ENCODE results near the gene ASAH2B. TPM values are rescaled to one million over a fixed set of nuclear protein-coding genes. Genes with fewer than 3 reads are reported as not detected.
"Not testable (repeated sequence)": the region's sequence is repeated elsewhere in the genome, so short reads cannot be mapped to it uniquely, and the experiment has no call there.

ASAH2B gene
- total RNA-seq, 1 donor from 2014 or later, result 3.8 TPM

DNA sequence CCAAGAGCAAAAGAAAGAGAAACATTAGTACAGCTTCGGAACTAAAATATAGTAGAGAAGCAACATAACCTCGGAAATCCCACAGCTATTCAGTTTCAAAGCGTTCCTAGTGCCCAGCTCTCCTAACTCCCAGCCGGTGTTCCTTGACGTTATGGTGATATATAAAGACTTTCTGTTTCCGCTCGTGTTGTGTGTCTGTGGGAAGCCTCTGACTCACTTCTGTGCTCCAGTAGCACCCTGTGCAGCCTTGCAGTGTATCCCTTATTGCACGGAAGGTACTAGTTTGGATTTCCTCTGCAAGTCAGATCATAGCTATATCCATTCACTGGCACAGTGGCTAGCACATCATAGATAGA, 535 bp downstream of the ASAH2B start:
- H3K4me3 Mint-ChIP-seq (ENCODE audit: unreplicated experiment), result peak overlapping the region; percentile 86
- peaks cover 10% of the 10 kb centered on the region for H3K4me1 Mint-ChIP-seq (ENCODE audit: unreplicated experiment)
- H3K9me3 Mint-ChIP-seq (ENCODE audit: unreplicated experiment), result no peaks in the 10 kb centered on the region
- H3K27me3 Mint-ChIP-seq (ENCODE audit: unreplicated experiment), result peaks cover 21% of the 10 kb centered on the region
- peak overlapping the region; percentile 97 for H3K27ac Mint-ChIP-seq (ENCODE audit: unreplicated experiment)
- TF ChIP-seq, protein P1, sequence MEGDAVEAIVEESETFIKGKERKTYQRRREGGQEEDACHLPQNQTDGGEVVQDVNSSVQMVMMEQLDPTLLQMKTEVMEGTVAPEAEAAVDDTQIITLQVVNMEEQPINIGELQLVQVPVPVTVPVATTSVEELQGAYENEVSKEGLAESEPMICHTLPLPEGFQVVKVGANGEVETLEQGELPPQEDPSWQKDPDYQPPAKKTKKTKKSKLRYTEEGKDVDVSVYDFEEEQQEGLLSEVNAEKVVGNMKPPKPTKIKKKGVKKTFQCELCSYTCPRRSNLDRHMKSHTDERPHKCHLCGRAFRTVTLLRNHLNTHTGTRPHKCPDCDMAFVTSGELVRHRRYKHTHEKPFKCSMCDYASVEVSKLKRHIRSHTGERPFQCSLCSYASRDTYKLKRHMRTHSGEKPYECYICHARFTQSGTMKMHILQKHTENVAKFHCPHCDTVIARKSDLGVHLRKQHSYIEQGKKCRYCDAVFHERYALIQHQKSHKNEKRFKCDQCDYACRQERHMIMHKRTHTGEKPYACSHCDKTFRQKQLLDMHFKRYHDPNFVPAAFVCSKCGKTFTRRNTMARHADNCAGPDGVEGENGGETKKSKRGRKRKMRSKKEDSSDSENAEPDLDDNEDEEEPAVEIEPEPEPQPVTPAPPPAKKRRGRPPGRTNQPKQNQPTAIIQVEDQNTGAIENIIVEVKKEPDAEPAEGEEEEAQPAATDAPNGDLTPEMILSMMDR (IDR thresholded peaks at IDR 0.05), result no peak
- DNase-seq (ENCODE audit: extremely low spot score, unreplicated experiment), result no peak
- no peaks in the 10 kb centered on the region for H3K36me3 Mint-ChIP-seq (ENCODE audit: unreplicated experiment)

- H3K27ac Mint-ChIP-seq (ENCODE audit: unreplicated experiment), result not testable (repeated sequence)
Observed at GRCh38 chr10:50742820-50743219, 3.1 kb downstream of the ASAH2B start.

DNA sequence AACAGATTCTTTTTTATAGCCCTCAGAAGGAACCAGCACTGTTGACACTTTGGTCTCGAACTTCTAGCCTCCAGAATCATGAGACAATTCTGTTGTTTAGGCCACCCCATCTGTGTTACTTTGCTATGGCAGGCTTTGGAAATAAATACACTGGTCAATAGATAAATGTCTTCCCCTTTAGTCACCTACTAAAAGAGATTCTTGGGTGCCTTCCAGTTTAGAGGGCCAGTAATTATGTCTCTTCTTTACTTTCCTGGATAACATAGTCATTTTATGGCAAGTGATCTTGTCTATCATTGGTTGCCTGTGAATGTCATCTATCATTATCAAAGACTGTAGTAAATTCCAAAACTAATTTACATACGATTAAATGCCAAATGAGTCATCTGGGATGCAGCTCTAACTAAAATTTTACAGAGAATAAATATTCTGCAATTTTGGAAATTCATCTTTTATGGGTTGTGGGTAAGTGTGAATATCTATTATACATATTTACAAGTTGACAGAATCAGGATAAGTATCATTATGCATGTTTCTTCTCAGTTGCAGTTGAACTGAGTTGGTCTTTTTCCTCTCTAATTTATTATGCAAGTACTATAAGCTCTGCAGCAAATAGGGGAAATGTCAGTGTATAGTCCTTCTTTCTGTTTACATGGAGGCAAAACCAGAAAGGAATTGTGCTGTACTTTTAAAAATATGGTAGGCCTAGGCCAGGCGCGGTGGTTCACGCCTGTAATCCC, 27.2 kb downstream of the ASAH2B start:
- peaks cover 11% of the 10 kb centered on the region for H3K9me3 Mint-ChIP-seq (ENCODE audit: unreplicated experiment)
- H3K4me3 Mint-ChIP-seq (ENCODE audit: unreplicated experiment); H3K27ac Mint-ChIP-seq (ENCODE audit: unreplicated experiment); DNase-seq (ENCODE audit: extremely low spot score, unreplicated experiment); H3K4me1 Mint-ChIP-seq (ENCODE audit: unreplicated experiment); H3K27me3 Mint-ChIP-seq (ENCODE audit: unreplicated experiment); H3K36me3 Mint-ChIP-seq (ENCODE audit: unreplicated experiment): not testable (repeated sequence)

More at GRCh38 chr10:50742820-50743219, 3.1 kb downstream of the ASAH2B start:
- not testable (repeated sequence) for H3K9me3 Mint-ChIP-seq (ENCODE audit: unreplicated experiment); H3K36me3 Mint-ChIP-seq (ENCODE audit: unreplicated experiment); DNase-seq (ENCODE audit: extremely low spot score, unreplicated experiment); H3K4me3 Mint-ChIP-seq (ENCODE audit: unreplicated experiment); H3K27me3 Mint-ChIP-seq (ENCODE audit: unreplicated experiment); H3K4me1 Mint-ChIP-seq (ENCODE audit: unreplicated experiment)

DNA sequence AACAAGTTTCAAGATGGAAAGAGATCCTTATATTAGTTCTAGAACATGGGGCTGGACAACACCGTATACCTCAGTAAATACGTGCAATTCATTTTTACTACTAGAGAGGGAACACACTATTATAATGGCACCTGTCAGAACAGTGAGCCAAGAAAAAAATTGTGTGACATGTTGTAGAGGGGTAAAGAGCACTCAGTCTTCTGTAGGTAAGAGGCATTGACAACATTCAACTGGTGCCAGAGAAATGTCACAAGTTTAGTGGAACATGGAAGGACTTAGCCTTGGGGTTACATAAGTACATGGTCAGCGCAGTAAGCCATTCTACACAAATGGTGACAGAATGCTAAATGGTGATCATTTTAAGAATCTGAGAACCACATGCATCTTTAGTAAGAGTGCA, 32.3 kb downstream of the ASAH2B start:
- H3K27me3 Mint-ChIP-seq (ENCODE audit: unreplicated experiment); H3K27ac Mint-ChIP-seq (ENCODE audit: unreplicated experiment); H3K9me3 Mint-ChIP-seq (ENCODE audit: unreplicated experiment); H3K4me1 Mint-ChIP-seq (ENCODE audit: unreplicated experiment); DNase-seq (ENCODE audit: extremely low spot score, unreplicated experiment); H3K36me3 Mint-ChIP-seq (ENCODE audit: unreplicated experiment); H3K4me3 Mint-ChIP-seq (ENCODE audit: unreplicated experiment): not testable (repeated sequence)

- H3K4me1 Mint-ChIP-seq (ENCODE audit: unreplicated experiment); H3K4me3 Mint-ChIP-seq (ENCODE audit: unreplicated experiment); H3K27ac Mint-ChIP-seq (ENCODE audit: unreplicated experiment); H3K36me3 Mint-ChIP-seq (ENCODE audit: unreplicated experiment); H3K9me3 Mint-ChIP-seq (ENCODE audit: unreplicated experiment); H3K27me3 Mint-ChIP-seq (ENCODE audit: unreplicated experiment); DNase-seq (ENCODE audit: extremely low spot score, unreplicated experiment): not testable (repeated sequence)
- TF ChIP-seq, protein P1 (IDR thresholded peaks at IDR 0.05), result peak; percentile 18
Observed at GRCh38 chr10:50774868-50775267, 35.1 kb downstream of the ASAH2B start.

GRCh38 chr10:50780036-50780435, 40.3 kb downstream of the ASAH2B start:
- not testable (repeated sequence) for DNase-seq (ENCODE audit: extremely low spot score, unreplicated experiment); H3K27me3 Mint-ChIP-seq (ENCODE audit: unreplicated experiment); H3K9me3 Mint-ChIP-seq (ENCODE audit: unreplicated experiment)

GRCh38 chr10:50782017-50782416, 42.3 kb downstream of the ASAH2B start:
- not testable (repeated sequence) for H3K27ac Mint-ChIP-seq (ENCODE audit: unreplicated experiment); H3K4me3 Mint-ChIP-seq (ENCODE audit: unreplicated experiment); H3K4me1 Mint-ChIP-seq (ENCODE audit: unreplicated experiment); H3K36me3 Mint-ChIP-seq (ENCODE audit: unreplicated experiment); DNase-seq (ENCODE audit: extremely low spot score, unreplicated experiment); H3K9me3 Mint-ChIP-seq (ENCODE audit: unreplicated experiment)
- peaks cover 12% of the 10 kb centered on the region for H3K27me3 Mint-ChIP-seq (ENCODE audit: unreplicated experiment)

More at GRCh38 chr10:50780036-50780435, 40.3 kb downstream of the ASAH2B start:
- not testable (repeated sequence) for H3K36me3 Mint-ChIP-seq (ENCODE audit: unreplicated experiment); H3K4me1 Mint-ChIP-seq (ENCODE audit: unreplicated experiment); H3K4me3 Mint-ChIP-seq (ENCODE audit: unreplicated experiment); H3K27ac Mint-ChIP-seq (ENCODE audit: unreplicated experiment)

GRCh38 chr10:50787962-50788361, 48.2 kb downstream of the ASAH2B start:
- not testable (repeated sequence) for H3K4me3 Mint-ChIP-seq (ENCODE audit: unreplicated experiment); H3K27ac Mint-ChIP-seq (ENCODE audit: unreplicated experiment); DNase-seq (ENCODE audit: extremely low spot score, unreplicated experiment); H3K4me1 Mint-ChIP-seq (ENCODE audit: unreplicated experiment); H3K9me3 Mint-ChIP-seq (ENCODE audit: unreplicated experiment); H3K36me3 Mint-ChIP-seq (ENCODE audit: unreplicated experiment)
- H3K27me3 Mint-ChIP-seq (ENCODE audit: unreplicated experiment), result peaks cover 33% of the 10 kb centered on the region

Measured in osteocyte (in vitro differentiated cells).